Measurements from ENCODE around the gene TSR3. TPM values are rescaled to one million over a fixed set of nuclear protein-coding genes. Genes with fewer than 3 reads are reported as not detected.
A peak's percentile ranks its signal among the peaks of the same experiment; 100 is the strongest.

The TSR3 gene
- total RNA-seq, 6 donors from 2014 or later: 55.6 to 74.5 (median 65.1) TPM

- Histone ChIP-seq H3K4me3 (no peak overlapping the region), H3K36me3 (peaks cover 7 to 52% (median 41%) of the 10 kb centered on the region in 4 donors), H3K4me1 (peaks cover 2 to 12% (median 6%) of the 10 kb centered on the region in 4 donors), H3K27ac (no peak overlapping the region), H3K9me3 (peaks cover 0 to 6% (median 4%) of the 10 kb centered on the region in 4 donors), H3K27me3 (no peaks in the 10 kb centered on the region)
- WGBS, 2 donors: 79 to 83% methylated on average over 9 to 16 of the region's 17 CpGs
- TF ChIP-seq CTCF (IDR thresholded peaks at IDR 0.05) (no peak), POLR2A (IDR thresholded peaks at IDR 0.05) (no peak), EP300 (IDR thresholded peaks at IDR 0.05) (no peak)
- no peak for DNase-seq
- ATAC-seq (ENCODE audit: low FRiP score in 2 of 2): no peak
Observed at GRCh38 chr16:1326391-1326790, 25.3 kb downstream of the TSR3 start.

- WGBS, 2 donors: 73 to 80% methylated on average over 3 to 15 of the region's 20 CpGs
- Histone ChIP-seq H3K36me3 (peaks cover 9 to 58% (median 46%) of the 10 kb centered on the region in 4 donors), H3K4me1 (peaks cover 0 to 6% (median under 1%) of the 10 kb centered on the region in 4 donors), H3K4me3 (no peak overlapping the region), H3K9me3 (peaks cover 0 to 6% (median 4%) of the 10 kb centered on the region in 4 donors), H3K27ac (no peak overlapping the region), H3K27me3 (no peaks in the 10 kb centered on the region)
- ATAC-seq (ENCODE audit: low FRiP score in 2 of 2) (peak in 1 of 2 donors; percentile 14), DNase-seq (peak in 1 of 2 donors; percentile 65)
- no peak for TF ChIP-seq POLR2AphosphoS5 (IDR thresholded peaks at IDR 0.05)
- TF ChIP-seq CTCF (IDR thresholded peaks at IDR 0.05): no peak
- no peak for TF ChIP-seq POLR2A (IDR thresholded peaks at IDR 0.05)
- TF ChIP-seq EP300 (IDR thresholded peaks at IDR 0.05): no peak
Observed at GRCh38 chr16:1325673-1326371, 25.9 kb downstream of the TSR3 start.

- H3K4me3 ChIP-seq: no peak overlapping the region
- H3K36me3 ChIP-seq: peaks cover 12 to 63% (median 51%) of the 10 kb centered on the region in 4 donors
- no peak overlapping the region for H3K27ac ChIP-seq
- 92 to 93% methylated on average over 9 to 14 of the region's 15 CpGs for WGBS, 2 donors
- no peak for TF ChIP-seq POLR2AphosphoS5 (IDR thresholded peaks at IDR 0.05)
- TF ChIP-seq CTCF (IDR thresholded peaks at IDR 0.05): no peak
- TF ChIP-seq POLR2A (IDR thresholded peaks at IDR 0.05): no peak
- peaks cover 0 to under 1% (median under 1%) of the 10 kb centered on the region in 4 donors for H3K9me3 ChIP-seq
- DNase-seq: no peak
- no peak for ATAC-seq (ENCODE audit: low FRiP score in 2 of 2)
- no peaks in the 10 kb centered on the region for H3K27me3 ChIP-seq
- H3K4me1 ChIP-seq: peaks cover 0 to 6% (median 0%) of the 10 kb centered on the region in 4 donors
Observed at GRCh38 chr16:1325261-1325660, 26.4 kb downstream of the TSR3 start.

- DNase-seq (peak in 1 of 2 donors; percentile 64), ATAC-seq (ENCODE audit: low FRiP score in 2 of 2) (no peak)
- H3K27ac ChIP-seq: no peak overlapping the region
- 83 to 86% methylated on average over 20 to 22 of the region's 22 CpGs for WGBS, 2 donors
- TF ChIP-seq POLR2AphosphoS5 (IDR thresholded peaks at IDR 0.05) (no peak), CTCF (IDR thresholded peaks at IDR 0.05) (no peak), EP300 (IDR thresholded peaks at IDR 0.05) (no peak), POLR2A (IDR thresholded peaks at IDR 0.05) (no peak)
- peaks cover 0 to 6% (median 0%) of the 10 kb centered on the region in 4 donors for H3K4me1 ChIP-seq
- no peaks in the 10 kb centered on the region for H3K27me3 ChIP-seq
- H3K36me3 ChIP-seq: peaks cover 14 to 72% (median 60%) of the 10 kb centered on the region in 4 donors
- H3K9me3 ChIP-seq: no peaks in the 10 kb centered on the region
- no peak overlapping the region for H3K4me3 ChIP-seq
Observed at GRCh38 chr16:1324286-1324826, 27.3 kb downstream of the TSR3 start.

Measured in upper lobe of left lung (tissue), 6 donors.